ENCODE data around the gene MTURN.

The MTURN gene

DNA sequence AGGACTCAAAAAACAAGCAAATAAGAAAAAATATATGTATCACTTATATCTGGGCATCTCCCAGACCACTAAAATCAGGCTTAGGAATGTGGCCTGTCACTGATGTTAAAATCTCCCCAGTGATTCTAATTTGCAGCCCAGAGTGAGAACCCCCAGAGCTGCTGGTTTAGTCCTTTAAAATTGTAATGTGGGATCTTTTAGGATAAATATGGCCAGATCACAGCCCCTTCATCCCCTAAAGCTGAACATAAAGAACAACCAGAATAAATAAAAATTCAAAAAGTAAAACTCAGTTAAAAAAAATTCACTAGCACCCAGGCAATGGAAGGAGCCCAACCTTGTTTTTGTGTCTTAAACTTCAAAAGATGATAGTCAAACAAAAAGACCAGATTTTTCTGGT, 46.4 kb upstream of the MTURN start:
- Histone ChIP-seq H3K9me3 (ENCODE audit: insufficient read depth, low read length) (no peaks in the 10 kb centered on the region), H2AFZ (ENCODE audit: low read depth, low read length, severe bottlenecking) (no peak overlapping the region), H3K9ac (ENCODE audit: low read length) (no peak overlapping the region), H3F3A (ENCODE audit: insufficient read depth) (no peaks in the 10 kb centered on the region), H3K27ac (ENCODE audit: low read depth, low read length) (no peak overlapping the region), H3K27me3 (ENCODE audit: low read length) (no peaks in the 10 kb centered on the region), H3K9me2 (replicated peaks; ENCODE audit: insufficient read depth, low read length) (no peaks in the 10 kb centered on the region), H3K79me2 (ENCODE audit: insufficient read depth, low read length) (no peaks in the 10 kb centered on the region), H3K36me3 (ENCODE audit: low read length) (no peaks in the 10 kb centered on the region), H3K4me3 (ENCODE audit: insufficient read depth, low read length, poor library complexity, severe bottlenecking) (no peak overlapping the region), H3K4me2 (ENCODE audit: low read depth, low read length, poor library complexity, severe bottlenecking) (no peak overlapping the region), H4K20me1 (ENCODE audit: low read depth, low read length) (no peaks in the 10 kb centered on the region)
- TF ChIP-seq, protein P1, sequence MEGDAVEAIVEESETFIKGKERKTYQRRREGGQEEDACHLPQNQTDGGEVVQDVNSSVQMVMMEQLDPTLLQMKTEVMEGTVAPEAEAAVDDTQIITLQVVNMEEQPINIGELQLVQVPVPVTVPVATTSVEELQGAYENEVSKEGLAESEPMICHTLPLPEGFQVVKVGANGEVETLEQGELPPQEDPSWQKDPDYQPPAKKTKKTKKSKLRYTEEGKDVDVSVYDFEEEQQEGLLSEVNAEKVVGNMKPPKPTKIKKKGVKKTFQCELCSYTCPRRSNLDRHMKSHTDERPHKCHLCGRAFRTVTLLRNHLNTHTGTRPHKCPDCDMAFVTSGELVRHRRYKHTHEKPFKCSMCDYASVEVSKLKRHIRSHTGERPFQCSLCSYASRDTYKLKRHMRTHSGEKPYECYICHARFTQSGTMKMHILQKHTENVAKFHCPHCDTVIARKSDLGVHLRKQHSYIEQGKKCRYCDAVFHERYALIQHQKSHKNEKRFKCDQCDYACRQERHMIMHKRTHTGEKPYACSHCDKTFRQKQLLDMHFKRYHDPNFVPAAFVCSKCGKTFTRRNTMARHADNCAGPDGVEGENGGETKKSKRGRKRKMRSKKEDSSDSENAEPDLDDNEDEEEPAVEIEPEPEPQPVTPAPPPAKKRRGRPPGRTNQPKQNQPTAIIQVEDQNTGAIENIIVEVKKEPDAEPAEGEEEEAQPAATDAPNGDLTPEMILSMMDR (IDR thresholded peaks at IDR 0.05; ENCODE audit: insufficient read depth, low read length, poor library complexity, severe bottlenecking): no peak
- no peak for TF ChIP-seq EZH2phosphoT487 (conservative IDR thresholded peaks at IDR 0.05; ENCODE audit: low read length)

GRCh38 chr7:30090111-30090510, 44.7 kb upstream of the MTURN start:
- H3K4me2 ChIP-seq (ENCODE audit: low read depth, low read length, poor library complexity, severe bottlenecking): no peak overlapping the region

GRCh38 chr7:30091491-30091912, 43.3 kb upstream of the MTURN start:
- Histone ChIP-seq H3K27ac (ENCODE audit: low read depth, low read length) (no peak overlapping the region), H2AFZ (ENCODE audit: low read depth, low read length, severe bottlenecking) (no peak overlapping the region), H3K4me2 (ENCODE audit: low read depth, low read length, poor library complexity, severe bottlenecking) (no peak overlapping the region), H3K9ac (ENCODE audit: low read length) (no peak overlapping the region), H3K27me3 (ENCODE audit: low read length) (no peaks in the 10 kb centered on the region), H3F3A (ENCODE audit: insufficient read depth) (no peaks in the 10 kb centered on the region), H3K9me2 (replicated peaks; ENCODE audit: insufficient read depth, low read length) (no peaks in the 10 kb centered on the region), H3K4me3 (ENCODE audit: insufficient read depth, low read length, poor library complexity, severe bottlenecking) (no peak overlapping the region), H3K36me3 (ENCODE audit: low read length) (no peaks in the 10 kb centered on the region), H4K20me1 (ENCODE audit: low read depth, low read length) (no peaks in the 10 kb centered on the region), H3K79me2 (ENCODE audit: insufficient read depth, low read length) (no peaks in the 10 kb centered on the region), H3K9me3 (ENCODE audit: insufficient read depth, low read length) (no peaks in the 10 kb centered on the region)
- TF ChIP-seq EZH2phosphoT487 (conservative IDR thresholded peaks at IDR 0.05; ENCODE audit: low read length): no peak
- TF ChIP-seq, protein P1 (IDR thresholded peaks at IDR 0.05; ENCODE audit: insufficient read depth, low read length, poor library complexity, severe bottlenecking): no peak

More at GRCh38 chr7:30090111-30090510, 44.7 kb upstream of the MTURN start:
- no peak overlapping the region for H3K4me3 ChIP-seq (ENCODE audit: insufficient read depth, low read length, poor library complexity, severe bottlenecking)
- H3K36me3 ChIP-seq (ENCODE audit: low read length): no peaks in the 10 kb centered on the region
- no peaks in the 10 kb centered on the region for H3K9me3 ChIP-seq (ENCODE audit: insufficient read depth, low read length)
- H4K20me1 ChIP-seq (ENCODE audit: low read depth, low read length): no peaks in the 10 kb centered on the region
- H3F3A ChIP-seq (ENCODE audit: insufficient read depth): no peaks in the 10 kb centered on the region
- no peaks in the 10 kb centered on the region for H3K79me2 ChIP-seq (ENCODE audit: insufficient read depth, low read length)
- H3K9me2 ChIP-seq (replicated peaks; ENCODE audit: insufficient read depth, low read length): no peaks in the 10 kb centered on the region
- no peak overlapping the region for H3K9ac ChIP-seq (ENCODE audit: low read length)
- TF ChIP-seq, protein P1 (IDR thresholded peaks at IDR 0.05; ENCODE audit: insufficient read depth, low read length, poor library complexity, severe bottlenecking): no peak
- no peak for TF ChIP-seq EZH2phosphoT487 (conservative IDR thresholded peaks at IDR 0.05; ENCODE audit: low read length)
- H2AFZ ChIP-seq (ENCODE audit: low read depth, low read length, severe bottlenecking): no peak overlapping the region
- no peaks in the 10 kb centered on the region for H3K27me3 ChIP-seq (ENCODE audit: low read length)
- no peak overlapping the region for H3K27ac ChIP-seq (ENCODE audit: low read depth, low read length)
